ENCODE measurements around the gene CNKSR1.

- no peak for TF ChIP-seq CTCF (optimal IDR thresholded peaks at IDR 0.05 in 1 of 3, IDR thresholded peaks at IDR 0.05 in 1 of 3, conservative IDR thresholded peaks at IDR 0.05 in 1 of 3; ENCODE audit: extremely low read depth in 1 of 3, insufficient read depth in 2 of 3, low read length in 3 of 3)
- no peak for TF ChIP-seq EZH2 (IDR thresholded peaks at IDR 0.05; ENCODE audit: low read length)
Observed at GRCh38 chr1:26155370-26156284, 21.7 kb upstream of the CNKSR1 start.

All from keratinocyte (primary cell).